ENCODE results near the gene PSAPL1. TPM values are rescaled to one million over a fixed set of nuclear protein-coding genes. Genes with fewer than 3 reads are reported as not detected.

The PSAPL1 gene
- total RNA-seq, 1 donor from 2014 or later = not detected

Other genes with a start within 250 kb of the PSAPL1 start
- gene SORCS2, start 242.4 kb downstream of the PSAPL1 start, total RNA-seq = under 0.01 and 0.05 TPM in 2 replicates

All from dermis blood vessel endothelial cell (primary cell).